ENCODE measurements around the gene MLLT3. TPM values are rescaled to one million over a fixed set of nuclear protein-coding genes. Genes with fewer than 3 reads are reported as not detected.

Gene MLLT3
- total RNA-seq, 1 experiment from 2014 or later = 21.6 TPM

DNA sequence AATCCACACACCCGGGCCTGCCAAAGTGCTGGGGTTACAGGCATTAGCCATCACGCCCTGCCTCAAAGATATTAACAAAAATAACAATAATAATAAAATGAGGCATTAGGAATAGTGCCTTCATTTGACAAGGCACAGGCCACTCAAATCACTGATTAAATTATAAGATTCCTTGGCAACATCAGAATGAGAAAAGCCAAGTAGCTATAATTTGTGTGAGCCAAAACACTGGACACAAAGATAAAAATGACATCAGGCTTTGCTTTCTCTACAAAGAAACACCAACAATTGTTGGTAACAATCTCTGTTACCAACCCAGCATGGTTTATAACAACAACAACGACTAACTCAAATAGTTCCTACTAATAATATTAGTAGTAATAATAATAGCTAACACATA, 73.2 kb downstream of the MLLT3 start:
- Histone ChIP-seq H4K20me1 (ENCODE audit: insufficient read depth) (no peaks in the 10 kb centered on the region), H3K27me3 (ENCODE audit: insufficient read depth, low read depth) (no peaks in the 10 kb centered on the region), H3K9me3 (ENCODE audit: insufficient read depth, low read depth) (no peaks in the 10 kb centered on the region), H3K4me2 (no peak overlapping the region), H3K79me2 (ENCODE audit: low read depth) (peaks cover 15% of the 10 kb centered on the region), H3K27ac (no peak overlapping the region), H3K4me1 (replicated peaks; ENCODE audit: insufficient read depth) (peaks cover 43% of the 10 kb centered on the region), H3F3A (ENCODE audit: insufficient read depth, low read depth) (peaks cover 26% of the 10 kb centered on the region), H3K4me3 (no peak overlapping the region), H2AFZ (no peak overlapping the region), H3K9me2 (ENCODE audit: insufficient read depth) (no peaks in the 10 kb centered on the region), H3K36me3 (ENCODE audit: low read depth) (no peaks in the 10 kb centered on the region)
- DNase-seq = no peak
- BruUV-seq (replicated peaks) = no TSS peak
- intact Hi-C loops (cut with micrococcal nuclease; ENCODE audit: unreplicated experiment) = no loop called here
- TF ChIP-seq, protein P1, sequence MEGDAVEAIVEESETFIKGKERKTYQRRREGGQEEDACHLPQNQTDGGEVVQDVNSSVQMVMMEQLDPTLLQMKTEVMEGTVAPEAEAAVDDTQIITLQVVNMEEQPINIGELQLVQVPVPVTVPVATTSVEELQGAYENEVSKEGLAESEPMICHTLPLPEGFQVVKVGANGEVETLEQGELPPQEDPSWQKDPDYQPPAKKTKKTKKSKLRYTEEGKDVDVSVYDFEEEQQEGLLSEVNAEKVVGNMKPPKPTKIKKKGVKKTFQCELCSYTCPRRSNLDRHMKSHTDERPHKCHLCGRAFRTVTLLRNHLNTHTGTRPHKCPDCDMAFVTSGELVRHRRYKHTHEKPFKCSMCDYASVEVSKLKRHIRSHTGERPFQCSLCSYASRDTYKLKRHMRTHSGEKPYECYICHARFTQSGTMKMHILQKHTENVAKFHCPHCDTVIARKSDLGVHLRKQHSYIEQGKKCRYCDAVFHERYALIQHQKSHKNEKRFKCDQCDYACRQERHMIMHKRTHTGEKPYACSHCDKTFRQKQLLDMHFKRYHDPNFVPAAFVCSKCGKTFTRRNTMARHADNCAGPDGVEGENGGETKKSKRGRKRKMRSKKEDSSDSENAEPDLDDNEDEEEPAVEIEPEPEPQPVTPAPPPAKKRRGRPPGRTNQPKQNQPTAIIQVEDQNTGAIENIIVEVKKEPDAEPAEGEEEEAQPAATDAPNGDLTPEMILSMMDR (conservative IDR thresholded peaks at IDR 0.05) = no peak
- no peak for TF ChIP-seq EZH2 (IDR thresholded peaks at IDR 0.05; ENCODE audit: low read depth)
- POLR2A ChIA-PET (ENCODE audit: unreplicated experiment) = interaction anchor here (0.6 kb wide), 1 partner anchor 36 kb away, joined by 4 read pairs; no protein-coding TSS in a partner anchor
- CTCF ChIA-PET = no interaction called here

DNA sequence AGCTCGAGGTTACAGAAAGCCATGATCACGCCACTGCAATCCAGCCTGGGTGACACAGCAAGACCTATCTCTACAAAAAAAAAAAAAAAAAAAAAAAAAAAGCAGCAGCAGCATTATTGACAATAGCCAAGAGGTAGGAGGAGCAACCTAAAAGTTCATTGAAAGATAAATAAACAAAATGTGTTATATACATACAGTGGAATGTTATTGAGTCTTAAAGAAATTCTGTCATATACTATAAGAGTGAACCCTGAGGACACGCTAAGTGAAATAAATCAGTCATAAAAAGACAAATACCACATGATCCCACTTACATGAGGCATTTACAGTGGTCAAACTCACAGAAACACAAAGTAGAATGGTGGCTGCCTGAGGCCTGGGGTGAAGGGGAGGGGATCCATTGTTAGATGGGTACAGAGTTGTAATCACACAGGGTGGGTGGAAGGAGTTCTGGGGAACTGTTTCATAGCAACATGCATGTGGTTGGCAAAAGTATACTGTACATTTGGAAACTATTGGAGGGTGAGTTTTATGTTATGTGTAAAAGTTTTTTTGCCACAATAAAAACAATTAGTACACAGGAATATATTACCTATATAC, 77.2 kb downstream of the MLLT3 start:
- intact Hi-C loops (cut with micrococcal nuclease; ENCODE audit: unreplicated experiment) = no loop called here

DNA sequence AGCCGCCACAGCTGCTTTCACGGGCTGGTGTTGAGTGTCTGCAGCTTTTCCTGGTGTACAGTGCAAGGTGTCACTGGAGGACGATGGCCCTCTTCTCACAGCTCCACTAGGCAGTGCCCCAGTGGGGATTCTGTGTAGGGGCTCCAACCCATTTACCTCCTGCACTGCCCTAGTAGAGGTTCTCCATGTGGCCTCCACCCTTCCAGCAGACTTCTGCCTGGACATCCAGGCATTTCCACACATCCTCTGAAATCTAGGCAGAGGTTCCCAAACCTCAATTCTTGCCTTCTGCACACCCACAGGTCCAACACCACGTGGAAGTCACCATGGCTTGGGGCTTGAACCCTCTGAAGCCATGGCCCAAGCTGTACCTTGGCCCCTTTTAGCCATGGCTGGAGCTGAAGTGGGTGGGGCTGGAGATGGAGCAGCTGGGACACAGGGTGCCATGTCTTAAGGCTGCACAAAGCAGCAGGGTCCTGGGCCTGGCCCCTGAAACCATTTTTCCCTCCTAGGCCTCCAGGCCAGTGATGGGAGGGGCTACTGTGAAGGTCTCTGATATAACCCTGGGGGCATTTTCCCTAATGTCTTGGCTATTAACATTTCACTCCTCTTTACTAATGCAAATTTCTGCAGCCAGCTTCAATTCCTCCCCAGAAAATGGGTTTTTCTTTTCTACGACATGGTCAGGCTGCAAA, 82.0 kb downstream of the MLLT3 start:
- BruUV-seq (replicated peaks) = no TSS peak
- H3K36me3 ChIP-seq (ENCODE audit: low read depth) = no peaks in the 10 kb centered on the region
- no peaks in the 10 kb centered on the region for H3K9me2 ChIP-seq (ENCODE audit: insufficient read depth)
- no peak overlapping the region for H3K4me2 ChIP-seq
- intact Hi-C loops (cut with micrococcal nuclease; ENCODE audit: unreplicated experiment) = no loop called here
- H3K27ac ChIP-seq = no peak overlapping the region
- no peak overlapping the region for H2AFZ ChIP-seq
- no peaks in the 10 kb centered on the region for H3K4me1 ChIP-seq (replicated peaks; ENCODE audit: insufficient read depth)
- no peaks in the 10 kb centered on the region for H3K9me3 ChIP-seq (ENCODE audit: insufficient read depth, low read depth)
- no peaks in the 10 kb centered on the region for H3F3A ChIP-seq (ENCODE audit: insufficient read depth, low read depth)
- CTCF ChIA-PET = no interaction called here
- H3K4me3 ChIP-seq = no peak overlapping the region
- no peaks in the 10 kb centered on the region for H4K20me1 ChIP-seq (ENCODE audit: insufficient read depth)
- H3K79me2 ChIP-seq (ENCODE audit: low read depth) = no peaks in the 10 kb centered on the region
- DNase-seq = no peak
- POLR2A ChIA-PET (ENCODE audit: unreplicated experiment) = no interaction called here
- H3K27me3 ChIP-seq (ENCODE audit: insufficient read depth, low read depth) = no peaks in the 10 kb centered on the region
- TF ChIP-seq, protein P1 (conservative IDR thresholded peaks at IDR 0.05) = no peak
- no peak for TF ChIP-seq EZH2 (IDR thresholded peaks at IDR 0.05; ENCODE audit: low read depth)

More for the DNA sequence above, 77.2 kb downstream of the MLLT3 start:
- Histone ChIP-seq H3K27ac (no peak overlapping the region), H3K4me1 (replicated peaks; ENCODE audit: insufficient read depth) (peaks cover 5% of the 10 kb centered on the region; the same call in 1 of the 2 replicates), H3K4me2 (no peak overlapping the region), H3K79me2 (ENCODE audit: low read depth) (peaks cover 6% of the 10 kb centered on the region), H3K9me3 (ENCODE audit: insufficient read depth, low read depth) (no peaks in the 10 kb centered on the region), H4K20me1 (ENCODE audit: insufficient read depth) (no peaks in the 10 kb centered on the region), H3K36me3 (ENCODE audit: low read depth) (no peaks in the 10 kb centered on the region), H3K4me3 (no peak overlapping the region), H3K9me2 (ENCODE audit: insufficient read depth) (no peaks in the 10 kb centered on the region), H2AFZ (no peak overlapping the region), H3K27me3 (ENCODE audit: insufficient read depth, low read depth) (no peaks in the 10 kb centered on the region), H3F3A (ENCODE audit: insufficient read depth, low read depth) (no peaks in the 10 kb centered on the region)
- POLR2A ChIA-PET (ENCODE audit: unreplicated experiment) = no interaction called here
- no TSS peak for BruUV-seq (replicated peaks)
- no peak for TF ChIP-seq EZH2 (IDR thresholded peaks at IDR 0.05; ENCODE audit: low read depth)
- TF ChIP-seq, protein P1 (conservative IDR thresholded peaks at IDR 0.05) = no peak
- CTCF ChIA-PET = no interaction called here
- no peak for DNase-seq
